Parathyroid adenoma (tissue), 2 donors: ENCODE results near the gene PRR9.

Experiments used
- H2AFZ ChIP-seq: fragments of 300-600 bp; sonication (generic); one replicate; pipeline ENCODE4 v1.7.0; 2017; ENCODE audit warnings: antibody characterized with exemption, mild to moderate bottlenecking
- H3K27ac ChIP-seq: fragments of 300-600 bp; sonication (generic); one replicate; pipeline ENCODE4 v1.7.0; 2017
- H3K27me3 ChIP-seq: fragments of 300-600 bp; sonication (generic); one replicate; pipeline ENCODE4 v1.7.0; 2017; ENCODE audit warnings: low read length; ENCODE audit not compliant: control insufficient read depth, insufficient read depth
- H3K36me3 ChIP-seq: fragments of 300-600 bp; sonication (generic); one replicate; pipeline ENCODE4 v1.7.0; 2017; ENCODE audit warnings: low read length; ENCODE audit not compliant: control insufficient read depth, insufficient read depth
- H3K4me1 ChIP-seq: fragments of 300-600 bp; sonication (generic); one replicate; pipeline ENCODE4 v1.7.0; 2017; ENCODE audit warnings: control low read depth
- H3K4me2 ChIP-seq: fragments of 300-600 bp; sonication (generic); one replicate; pipeline ENCODE4 v1.7.0; 2017; ENCODE audit warnings: low read length
- H3K4me3 ChIP-seq: fragments of 300-600 bp; sonication (generic); one replicate; pipeline ENCODE4 v1.7.0; 2017; ENCODE audit warnings: low read depth, low read length
- H3K79me2 ChIP-seq: fragments of 300-600 bp; sonication (generic); one replicate; pipeline ENCODE4 v1.7.0; 2017; ENCODE audit warnings: control low read depth
- H3K9ac ChIP-seq: fragments of 300-600 bp; sonication (generic); one replicate; pipeline ENCODE4 v1.7.0; 2017; ENCODE audit warnings: mild to moderate bottlenecking
- H3K9me3 ChIP-seq: fragments of 300-600 bp; sonication (generic); one replicate; pipeline ENCODE4 v1.7.0; 2017; ENCODE audit warnings: low read length; ENCODE audit not compliant: control insufficient read depth
- CTCF ChIP-seq: fragments of 300-600 bp; sonication (generic); IDR thresholded peaks from one replicate; pipeline ENCODE4 v1.7.0; 2017; ENCODE audit warnings: antibody characterized with exemption, mild to moderate bottlenecking
- donor health status: primary hyperparathyroidism.

PRR9 gene

GRCh38 chr1:153203130-153203529 lies 14.3 kb upstream of the PRR9 start, which contains the start of gene LELP1:
Gene LELP1 (plus strand): TSS chr1:153203430. CDS start chr1:153204708, 1,278 bp downstream.
- Histone ChIP-seq H3K4me1 (no peaks in the 10 kb centered on the region), H3K4me3 (no peak within 1 kb of the TSS), H3K27me3 (no peaks in the 10 kb centered on the region), H3K9ac (no peak within 1 kb of the TSS), H3K79me2 (no peaks in the 10 kb centered on the region), H3K27ac (no peak within 1 kb of the TSS), H3K4me2 (no peak within 1 kb of the TSS), H3K36me3 (no peaks in the 10 kb centered on the region), H3K9me3 (no peaks in the 10 kb centered on the region), H2AFZ (no peak within 1 kb of the TSS)
- no peak for TF ChIP-seq CTCF

GRCh38 chr1:153206631-153207030 lies 10.8 kb upstream of the PRR9 start:
- Histone ChIP-seq H3K9ac (no peak overlapping the region), H3K9me3 (no peaks in the 10 kb centered on the region), H3K4me1 (no peaks in the 10 kb centered on the region), H3K79me2 (no peaks in the 10 kb centered on the region), H3K4me3 (no peak overlapping the region), H3K4me2 (no peak overlapping the region), H3K27me3 (no peaks in the 10 kb centered on the region), H3K36me3 (no peaks in the 10 kb centered on the region), H2AFZ (no peak overlapping the region), H3K27ac (no peak overlapping the region)
- TF ChIP-seq CTCF: no peak

GRCh38 chr1:153210206-153210605 lies 7.2 kb upstream of the PRR9 start:
- H3K4me3 ChIP-seq: no peak overlapping the region
- no peak overlapping the region for H3K9ac ChIP-seq
- no peaks in the 10 kb centered on the region for H3K36me3 ChIP-seq
- H3K4me1 ChIP-seq: no peaks in the 10 kb centered on the region
- no peak overlapping the region for H3K4me2 ChIP-seq
- no peak overlapping the region for H3K27ac ChIP-seq
- H2AFZ ChIP-seq: no peak overlapping the region
- H3K79me2 ChIP-seq: no peaks in the 10 kb centered on the region
- no peaks in the 10 kb centered on the region for H3K9me3 ChIP-seq
- no peak for TF ChIP-seq CTCF
- H3K27me3 ChIP-seq: no peaks in the 10 kb centered on the region

- Histone ChIP-seq H3K27ac (no peak overlapping the region), H3K4me2 (no peak overlapping the region), H3K4me3 (no peak overlapping the region), H3K9ac (no peak overlapping the region), H3K9me3 (no peaks in the 10 kb centered on the region), H3K27me3 (no peaks in the 10 kb centered on the region), H2AFZ (no peak overlapping the region), H3K36me3 (no peaks in the 10 kb centered on the region), H3K4me1 (no peaks in the 10 kb centered on the region), H3K79me2 (no peaks in the 10 kb centered on the region)
- TF ChIP-seq CTCF: no peak
These were observed 5.2 kb upstream of the PRR9 start for GRCh38 chr1:153212201-153212600.

- Histone ChIP-seq H3K79me2 (no peaks in the 10 kb centered on the region), H2AFZ (no peak overlapping the region), H3K4me2 (no peak overlapping the region), H3K27me3 (no peaks in the 10 kb centered on the region), H3K27ac (no peak overlapping the region), H3K4me3 (no peak overlapping the region), H3K9me3 (no peaks in the 10 kb centered on the region), H3K9ac (no peak overlapping the region), H3K4me1 (no peaks in the 10 kb centered on the region), H3K36me3 (no peaks in the 10 kb centered on the region)
- TF ChIP-seq CTCF: no peak
These were observed 3.9 kb upstream of the PRR9 start for GRCh38 chr1:153213519-153213918.
